K562 (cell line): ENCODE measurements around the gene SUDS3. TPM values are rescaled to one million over a fixed set of nuclear protein-coding genes. Genes with fewer than 3 reads are reported as not detected.

Experiments used
- ATAC-seq: fragments of 200-7000 bp; cut with Tn5 transposase; 3 replicates; pipeline ENCODE4 v1.9.1; 2020; ENCODE audit warnings: moderate library complexity
- BruUV-seq: library from RNA; stranded (reverse); fragments of 400-500 nt; replicated peaks from 2 replicates; lab custom pipeline; 2021; lab: Mats Ljungman, UMichigan
- CTCF ChIA-PET: fragments of 300-600 bp; formaldehyde crosslinking; extraction: SDS; loops from one replicate; lab custom pipeline; 2021; ENCODE audit warnings: low intra/inter-chr PET ratio; lab: Yijun Ruan, JAX
- POLR2A ChIA-PET: fragments of 300-600, 350-650 bp; sonication (Branson Sonifier 250); formaldehyde crosslinking; extraction: SDS; loops from one replicate; lab custom pipeline; 2021; ENCODE audit warnings: antibody characterized with exemption, inconsistent platforms; lab: Yijun Ruan, JAX
- DNase-seq, 4 experiments: peaks; one replicate each; pipeline versions ENCODE4 v3.0.0 to v3.0.0-alpha.2; 2011 to 2018; ENCODE audit warnings: low spot score in 3 of 4, mixed read lengths in 3 of 4; ENCODE audit errors: extremely low read depth in 1 of 4
- FAIRE-seq: peaks from 2 replicates; lab custom pipeline; 2011; peaks lifted over from hg19 to GRCh38; lab: Jason Lieb, UNC
- H2AFZ ChIP-seq: 2 replicates; pipeline ENCODE4 v1.6.0; 2011; ENCODE audit warnings: low read depth, low read length, control low read depth, inconsistent platforms
- H3K27ac ChIP-seq: fragments of 200-600 bp; 3 replicates; pipeline ENCODE4 v1.8.0; 2011; ENCODE audit warnings: low read depth, mild to moderate bottlenecking, control low read depth, inconsistent platforms, low read length, moderate library complexity, mixed read lengths; ENCODE audit errors: extremely low read depth
- H3K27me3 ChIP-seq, 2 experiments: fragments of 300-600 bp in 1 of 2; 2 replicates in 1 of 2; 3 replicates in 1 of 2; pipeline versions ENCODE4 v1.6.0 to v1.8.0; 2011; ENCODE audit warnings: inconsistent platforms in 2 of 2, low read length in 2 of 2, mild to moderate bottlenecking in 1 of 2, mixed read lengths in 1 of 2, moderate library complexity in 1 of 2; ENCODE audit not compliant: control insufficient read depth in 2 of 2, insufficient read depth in 2 of 2
- H3K36me3 ChIP-seq: fragments of 300-600 bp; 3 replicates; pipeline ENCODE4 v1.8.0; 2011; ENCODE audit warnings: mild to moderate bottlenecking, low read length, inconsistent platforms; ENCODE audit not compliant: control insufficient read depth, insufficient read depth
- H3K4me1 ChIP-seq, 2 experiments: fragments of 200-600 bp in 1 of 2; replicated peaks in 1 of 2; 2 replicates in 1 of 2; 3 replicates in 1 of 2; pipeline versions ENCODE4 v1.5.1 to v1.8.0; 2011; ENCODE audit warnings: inconsistent platforms in 2 of 2, low read length in 2 of 2, mild to moderate bottlenecking in 1 of 2, mixed read lengths in 1 of 2, moderate library complexity in 1 of 2; ENCODE audit not compliant: control insufficient read depth in 2 of 2, insufficient read depth in 2 of 2
- H3K4me2 ChIP-seq: 2 replicates; pipeline ENCODE4 v1.6.1; 2011; ENCODE audit warnings: low read length, control low read depth, inconsistent platforms, mixed read lengths; ENCODE audit not compliant: insufficient read depth
- H3K4me3 ChIP-seq: fragments of 200-600 bp; sonication (generic), shearing (Covaris generic); 2 replicates; pipeline ENCODE4 v1.5.1; 2016; ENCODE audit warnings: control low read depth, inconsistent platforms
- H3K79me2 ChIP-seq: fragments of 200-600 bp; 3 replicates; pipeline ENCODE4 v1.8.0; 2011; ENCODE audit warnings: low read length, inconsistent platforms; ENCODE audit not compliant: control insufficient read depth, insufficient read depth
- H3K9ac ChIP-seq, 2 experiments: 2 replicates each; pipeline versions ENCODE4 v1.6.0 to v1.6.1; 2011; ENCODE audit warnings: low read depth in 2 of 2, low read length in 2 of 2, control low read depth in 1 of 2, inconsistent platforms in 1 of 2, mild to moderate bottlenecking in 1 of 2, mixed read lengths in 1 of 2; ENCODE audit not compliant: insufficient read depth in 1 of 2
- H3K9me1 ChIP-seq: one replicate; pipeline ENCODE4 v1.6.0; 2011; ENCODE audit warnings: inconsistent platforms, mild to moderate bottlenecking, low read length, moderate library complexity; ENCODE audit not compliant: control insufficient read depth, insufficient read depth
- H3K9me3 ChIP-seq: replicated peaks from 2 replicates; pipeline ENCODE4 v1.5.1; 2011; ENCODE audit warnings: low read depth, low read length, inconsistent platforms; ENCODE audit not compliant: control insufficient read depth, insufficient read depth
- H4K20me1 ChIP-seq: replicated peaks from 2 replicates; pipeline ENCODE4 v1.6.1; 2011; ENCODE audit warnings: low read length, inconsistent platforms, mixed read lengths; ENCODE audit not compliant: control insufficient read depth, insufficient read depth
- TFAP4 ChIP-seq: sonication (generic); formaldehyde crosslinking; IDR thresholded peaks from 2 replicates; pipeline ENCODE4 v1.8.0; 2022; ENCODE audit warnings: missing genetic modification reagents, mild to moderate bottlenecking, moderate library complexity, borderline replicate concordance
- ZBTB40 ChIP-seq, 2 experiments: fragments of 450-650 bp in 1 of 2; sonication (generic) in 1 of 2; formaldehyde crosslinking in 1 of 2; IDR thresholded peaks; 2 replicates each; pipeline versions ENCODE4 v1.7.1 to v1.9.0; 2016 to 2022; ENCODE audit warnings: inconsistent platforms in 1 of 2, mild to moderate bottlenecking in 1 of 2, missing genetic modification reagents in 1 of 2
- WGBS: fragments of 100-300 bp; shearing (Covaris generic); methylation state at CpG from one replicate; pipeline ENCODE4 v1.1.6; 2016; ENCODE audit warnings: low coverage, mixed read lengths; ENCODE audit not compliant: insufficient coverage; ENCODE audit errors: missing lambda C conversion rate; 5-methylcytosine and 5-hydroxymethylcytosine counted together
- in situ Hi-C: fragments of 300-500 bp; cut with MboI; formaldehyde crosslinking; loops from 4 replicates; pipeline ENCODE4 v1.15.0; 2018; ENCODE audit warnings: inconsistent platforms, mixed read lengths
- intact Hi-C: fragments of 100-400 bp; cut with micrococcal nuclease; formaldehyde crosslinking; loops from 2 replicates; pipeline ENCODE4 v1.14.2; 2022
- polyA plus RNA-seq, 8 experiments: library from polyadenylated mRNA; depleted of rRNA in 4 of 8; stranded (reverse) in 5 of 8; unstranded in 3 of 8; fragments of >200 nt; fragmentation: Nextera tagmentation in 2 of 8; fragmentation: Illumina TruSeq in 1 of 8; extraction: Ambion mirVana in 2 of 8; extraction: Trizol in 1 of 8; gene quantifications; 2 replicates each; pipeline versions ENCODE4 v1.2.1 to v1.2.3, GENCODE V29; 2011 to 2014; ENCODE audit warnings: inconsistent platforms in 1 of 8, missing spikeins in 1 of 8
- total RNA-seq, 7 experiments: library from RNA; depleted of rRNA in 6 of 7; stranded (reverse); fragments of >200 nt in 6 of 7; fragmentation: Illumina TruSeq in 2 of 7; extraction: Trizol in 2 of 7; gene quantifications; 2 replicates each; pipeline versions ENCODE4 v1.2.1 to v1.2.3, GENCODE V29; 2011 to 2021; ENCODE audit warnings: low replicate concordance in 1 of 7

SUDS3 gene
- total and polyA plus RNA-seq, 9 of the 15 experiments (the other 6 are each of a cell fraction or from before 2014, with no cell fraction given): 6.6 to 30.5 (median 23.3) TPM

GRCh38 chr12:118428643-118429042 lies 52.3 kb downstream of the SUDS3 start:
- H3K9ac ChIP-seq: no peak overlapping the region
- in situ Hi-C loops: no loop called here
- H3K4me3 ChIP-seq: no peak overlapping the region
- H3K27ac ChIP-seq: no peak overlapping the region
- no peaks in the 10 kb centered on the region for H3K9me1 ChIP-seq
- ChIA-PET CTCF (no interaction called here), POLR2A (no interaction called here)
- no peaks in the 10 kb centered on the region for H3K9me3 ChIP-seq
- no peaks in the 10 kb centered on the region for H3K27me3 ChIP-seq
- no peak overlapping the region for H2AFZ ChIP-seq
- ATAC-seq (no peak), FAIRE-seq (no peak), DNase-seq (no peak)
- no peaks in the 10 kb centered on the region for H3K79me2 ChIP-seq
- no peaks in the 10 kb centered on the region for H3K36me3 ChIP-seq
- intact Hi-C loops: no loop called here
- H4K20me1 ChIP-seq: no peaks in the 10 kb centered on the region
- 2% methylated on average over 3 of the region's 3 CpGs for WGBS
- TF ChIP-seq ZBTB40 (IDR thresholded peaks at IDR 0.05): peak; percentile 88
- peak; percentile 63 for TF ChIP-seq ZBTB40 (CRISPR knock-in tag; IDR thresholded peaks at IDR 0.05)
- TF ChIP-seq TFAP4 (CRISPR knock-in tag): no peak
- TF ChIP-seq, all 486 proteins: peak for 1
- Histone ChIP-seq H3K4me2 (no peak overlapping the region), H3K4me1 (peaks cover 0 to 5% of the 10 kb centered on the region in 2 experiments; a peak in 2 of 5 replicates)
- no TSS peak for BruUV-seq
